Smooth muscle cell (in vitro differentiated cells): ENCODE results near the gene RABL6. TPM values are rescaled to one million over a fixed set of nuclear protein-coding genes. Genes with fewer than 3 reads are reported as not detected.

Experiments used
- DNase-seq: peaks from one replicate; lab custom pipeline; 2025; ENCODE audit not compliant: unreplicated experiment; lab: John Stamatoyannopoulos, UW
- H2AFZ ChIP-seq: fragments of 200-600 bp; sonication (generic); 2 replicates; pipeline ENCODE4 v1.6.0; 2016; ENCODE audit warnings: antibody characterized with exemption, low read depth, mild to moderate bottlenecking
- H3F3A ChIP-seq: fragments of 200-600 bp; sonication (generic); 2 replicates; pipeline ENCODE4 v1.6.0; 2017; ENCODE audit warnings: antibody characterized with exemption, low read depth
- H3K27ac ChIP-seq: fragments of 200-600 bp; sonication (generic); 2 replicates; pipeline ENCODE4 v1.5.1; 2016; ENCODE audit warnings: low read depth, mild to moderate bottlenecking
- H3K27me3 ChIP-seq: fragments of 200-600 bp; sonication (generic); 2 replicates; pipeline ENCODE4 v1.6.1; 2016; ENCODE audit warnings: low read depth, mild to moderate bottlenecking
- H3K36me3 ChIP-seq: fragments of 200-600 bp; sonication (generic); 2 replicates; pipeline ENCODE4 v1.5.1; 2016; ENCODE audit warnings: low read depth
- H3K4me1 ChIP-seq: fragments of 200-600 bp; sonication (generic); 2 replicates; pipeline ENCODE4 v1.5.1; 2016; ENCODE audit warnings: low read depth
- H3K4me2 ChIP-seq: fragments of 200-600 bp; sonication (generic); 2 replicates; pipeline ENCODE4 v1.6.0; 2016; ENCODE audit warnings: mild to moderate bottlenecking
- H3K4me3 ChIP-seq: fragments of 200-600 bp; sonication (generic); 2 replicates; pipeline ENCODE4 v1.5.1; 2016; ENCODE audit warnings: mild to moderate bottlenecking
- H3K79me2 ChIP-seq: fragments of 200-600 bp; sonication (generic); 2 replicates; pipeline ENCODE4 v1.6.0; 2016; ENCODE audit warnings: low read depth, mild to moderate bottlenecking
- H3K9ac ChIP-seq: fragments of 200-600 bp; sonication (generic); 2 replicates; pipeline ENCODE4 v1.6.0; 2016; ENCODE audit warnings: low read depth
- H3K9me3 ChIP-seq: fragments of 200-600 bp; sonication (generic); replicated peaks from 2 replicates; pipeline ENCODE4 v1.5.1; 2016; ENCODE audit warnings: low read depth
- H4K20me1 ChIP-seq: fragments of 200-600 bp; sonication (generic); 2 replicates; pipeline ENCODE4 v1.6.0; 2016; ENCODE audit warnings: low read depth
- WGBS: methylation state at CpG from one replicate; pipeline ENCODE4 v1.1.7; 2016; ENCODE audit warnings: low lambda C conversion rate; 5-methylcytosine and 5-hydroxymethylcytosine counted together
- polyA plus RNA-seq: library from polyadenylated mRNA; unstranded; fragments of >200 nt; fragmentation: Nextera tagmentation; extraction: Ambion mirVana; gene quantifications from 2 replicates; pipeline ENCODE4 v1.2.1, GENCODE V29; 2016
- total RNA-seq: library from RNA; depleted of rRNA; stranded (reverse); fragments of >200 nt; gene quantifications from 2 replicates; pipeline ENCODE4 v1.2.3, GENCODE V29; 2014
- TF ChIP-seq, protein P1 (sequence below): fragments of 200-600 bp; sonication (generic); IDR thresholded peaks from 2 replicates; pipeline ENCODE4 v1.5.1; 2017; ENCODE audit warnings: borderline replicate concordance, mild to moderate bottlenecking, antibody characterized with exemption; ENCODE audit not compliant: insufficient read depth, poor library complexity, severe bottlenecking

RABL6 gene
- total and polyA plus RNA-seq, 2 experiments from 2014 or later: 54.3 to 81.6 TPM

DNA sequence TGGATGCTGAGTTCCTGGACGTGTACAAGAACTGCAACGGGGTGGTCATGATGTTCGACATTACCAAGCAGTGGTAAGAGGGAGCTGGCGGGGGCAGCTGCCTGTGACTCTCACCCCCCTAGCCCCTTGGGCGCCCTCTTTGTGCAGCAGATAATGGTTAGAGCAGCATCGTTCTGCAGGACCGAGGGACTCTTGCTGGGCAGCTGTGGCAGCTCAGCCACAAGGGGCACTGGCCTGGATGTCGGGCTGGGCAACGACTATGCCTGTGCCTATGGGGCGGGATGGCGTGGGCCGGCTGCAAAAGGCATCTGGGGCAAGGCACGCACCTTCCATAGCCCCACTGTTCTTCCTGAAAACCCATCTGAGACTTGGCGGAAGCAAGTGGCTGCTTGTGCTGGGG, 21.7 kb downstream of the RABL6 start:
- DNase-seq: no peak
- Histone ChIP-seq H3F3A (peaks cover 5% of the 10 kb centered on the region), H3K9ac (no peak overlapping the region), H3K9me3 (no peaks in the 10 kb centered on the region), H3K27ac (no peak overlapping the region), H3K36me3 (no peaks in the 10 kb centered on the region), H2AFZ (no peak overlapping the region), H4K20me1 (peaks cover 22% of the 10 kb centered on the region), H3K79me2 (no peaks in the 10 kb centered on the region), H3K27me3 (no peaks in the 10 kb centered on the region), H3K4me1 (no peaks in the 10 kb centered on the region), H3K4me3 (no peak overlapping the region), H3K4me2 (no peak overlapping the region)
- WGBS: 97% methylated on average over 14 of the region's 14 CpGs
- TF ChIP-seq, protein P1, sequence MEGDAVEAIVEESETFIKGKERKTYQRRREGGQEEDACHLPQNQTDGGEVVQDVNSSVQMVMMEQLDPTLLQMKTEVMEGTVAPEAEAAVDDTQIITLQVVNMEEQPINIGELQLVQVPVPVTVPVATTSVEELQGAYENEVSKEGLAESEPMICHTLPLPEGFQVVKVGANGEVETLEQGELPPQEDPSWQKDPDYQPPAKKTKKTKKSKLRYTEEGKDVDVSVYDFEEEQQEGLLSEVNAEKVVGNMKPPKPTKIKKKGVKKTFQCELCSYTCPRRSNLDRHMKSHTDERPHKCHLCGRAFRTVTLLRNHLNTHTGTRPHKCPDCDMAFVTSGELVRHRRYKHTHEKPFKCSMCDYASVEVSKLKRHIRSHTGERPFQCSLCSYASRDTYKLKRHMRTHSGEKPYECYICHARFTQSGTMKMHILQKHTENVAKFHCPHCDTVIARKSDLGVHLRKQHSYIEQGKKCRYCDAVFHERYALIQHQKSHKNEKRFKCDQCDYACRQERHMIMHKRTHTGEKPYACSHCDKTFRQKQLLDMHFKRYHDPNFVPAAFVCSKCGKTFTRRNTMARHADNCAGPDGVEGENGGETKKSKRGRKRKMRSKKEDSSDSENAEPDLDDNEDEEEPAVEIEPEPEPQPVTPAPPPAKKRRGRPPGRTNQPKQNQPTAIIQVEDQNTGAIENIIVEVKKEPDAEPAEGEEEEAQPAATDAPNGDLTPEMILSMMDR: no peak

DNA sequence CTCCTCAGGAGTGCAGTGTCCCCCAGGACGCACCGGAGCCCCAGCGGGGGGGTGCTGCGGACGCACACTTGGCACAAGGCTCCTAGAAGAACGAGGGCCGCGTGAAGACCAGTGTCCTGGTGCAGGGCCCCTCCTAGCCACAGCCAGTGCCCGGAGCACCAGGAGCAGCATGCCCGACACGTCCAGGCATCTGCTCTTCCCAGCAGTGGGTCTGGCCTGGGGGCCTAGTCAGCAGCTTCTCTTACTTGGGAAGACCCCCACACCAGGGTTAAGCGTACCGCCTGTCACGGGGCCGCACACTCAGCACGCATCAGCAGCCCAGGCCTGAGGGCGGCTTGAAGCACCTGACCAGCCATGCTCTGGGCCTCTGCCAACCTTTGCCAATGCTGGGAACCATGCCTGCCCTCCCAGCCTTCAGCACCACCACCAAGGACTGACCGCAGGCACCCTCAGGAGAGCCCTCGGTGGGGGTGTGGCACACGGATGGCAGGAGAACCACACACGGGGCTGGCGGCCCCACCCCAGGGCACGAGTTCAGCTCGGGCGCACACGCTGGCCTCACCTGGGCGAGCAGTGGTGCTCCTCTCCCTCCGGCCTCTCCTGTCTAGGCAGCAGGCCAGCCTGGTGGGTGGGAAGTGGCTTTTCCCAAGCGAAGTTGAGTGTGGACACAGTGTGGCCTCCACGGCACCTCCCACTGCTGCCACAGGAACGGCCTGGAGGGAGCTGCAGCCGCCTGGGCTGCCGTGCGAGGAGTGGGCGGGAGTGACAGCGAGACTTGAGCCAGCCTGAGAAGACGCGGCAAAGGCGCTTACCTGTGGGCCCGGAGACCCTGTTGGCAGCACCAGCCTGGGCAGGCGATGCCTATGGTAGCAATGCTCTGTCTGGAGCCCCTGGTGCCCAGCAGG, 22.5 kb downstream of the RABL6 start:
- Histone ChIP-seq H3K9me3 (no peaks in the 10 kb centered on the region), H3K4me2 (no peak overlapping the region), H2AFZ (no peak overlapping the region), H3K27me3 (no peaks in the 10 kb centered on the region), H3K79me2 (no peaks in the 10 kb centered on the region), H4K20me1 (peaks cover 15% of the 10 kb centered on the region), H3F3A (peaks cover 5% of the 10 kb centered on the region), H3K4me3 (no peak overlapping the region), H3K27ac (no peak overlapping the region), H3K9ac (no peak overlapping the region), H3K36me3 (no peaks in the 10 kb centered on the region), H3K4me1 (no peaks in the 10 kb centered on the region)
- no peak for DNase-seq
- TF ChIP-seq, protein P1: no peak
- WGBS: 95% methylated on average over 41 of the region's 41 CpGs

DNA sequence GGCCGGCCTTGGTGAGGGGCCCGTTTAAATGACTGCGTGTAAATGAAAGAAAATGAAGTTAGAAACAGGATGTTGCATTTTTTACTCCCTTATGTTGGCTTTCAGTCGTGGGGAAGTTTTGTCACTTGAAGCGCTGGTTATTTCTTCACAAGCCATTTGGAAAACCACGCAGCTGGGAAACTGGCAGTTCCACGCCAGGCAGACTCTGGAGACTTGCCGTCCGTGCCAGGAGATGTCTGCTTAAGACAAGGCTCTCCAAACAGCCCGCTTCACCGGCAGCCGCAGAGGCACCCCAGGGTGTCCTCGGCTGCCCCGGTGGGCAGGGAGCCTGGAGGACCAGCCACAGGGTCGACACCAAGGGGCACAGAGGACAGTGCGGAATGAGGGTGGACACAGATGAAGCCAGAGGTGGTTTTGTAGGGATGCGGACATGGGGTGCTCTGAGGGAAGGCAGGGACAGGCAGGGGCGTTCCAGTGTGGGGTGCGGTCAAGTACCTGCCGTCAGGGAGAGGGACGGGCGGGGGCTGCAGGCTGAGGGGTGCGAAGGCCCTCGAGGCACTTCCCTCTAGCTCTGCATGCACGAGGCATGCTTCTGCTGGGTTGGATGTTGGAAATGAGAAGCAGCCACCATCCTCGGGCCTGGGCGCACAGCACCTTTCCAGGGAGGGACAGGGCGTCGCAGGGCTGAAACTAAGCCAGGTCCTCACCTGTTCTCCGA, 23.4 kb downstream of the RABL6 start:
- Histone ChIP-seq H3K9me3 (no peaks in the 10 kb centered on the region), H3K27ac (no peak overlapping the region), H3K27me3 (no peaks in the 10 kb centered on the region), H3K79me2 (no peaks in the 10 kb centered on the region), H3K4me3 (no peak overlapping the region), H3K4me1 (no peaks in the 10 kb centered on the region), H3F3A (peaks cover 8% of the 10 kb centered on the region), H4K20me1 (peaks cover 11% of the 10 kb centered on the region), H3K9ac (no peak overlapping the region), H3K36me3 (no peaks in the 10 kb centered on the region), H3K4me2 (no peak overlapping the region), H2AFZ (no peak overlapping the region)
- DNase-seq: no peak
- TF ChIP-seq, protein P1: no peak
- 96% methylated on average over 28 of the region's 30 CpGs for WGBS
